Neural progenitor cell (in vitro differentiated cells): ENCODE measurements around the gene PITPNC1. TPM values are rescaled to one million over a fixed set of nuclear protein-coding genes. Genes with fewer than 3 reads are reported as not detected.

Experiments
- DNase-seq: peaks from one replicate; pipeline ENCODE4 v3.0.0-alpha.2; 2016; ENCODE audit warnings: low spot score
- H2AFZ ChIP-seq: fragments of 200-600 bp; sonication (generic); replicated peaks from 2 replicates; pipeline ENCODE4 v1.6.1; 2016; ENCODE audit warnings: antibody characterized with exemption
- H3F3A ChIP-seq: fragments of 200-600 bp; sonication (generic); 2 replicates; pipeline ENCODE4 v1.6.1; 2016; ENCODE audit warnings: antibody characterized with exemption, low read depth
- H3K27ac ChIP-seq: fragments of 200-600 bp; sonication (generic); 2 replicates; pipeline ENCODE4 v1.5.1; 2016; ENCODE audit warnings: mild to moderate bottlenecking
- H3K27me3 ChIP-seq: fragments of 200-600 bp; sonication (generic); 2 replicates; pipeline ENCODE4 v1.6.1; 2016; ENCODE audit warnings: mild to moderate bottlenecking, moderate library complexity
- H3K36me3 ChIP-seq: fragments of 200-600 bp; sonication (generic); 2 replicates; pipeline ENCODE4 v1.5.1; 2016
- H3K4me1 ChIP-seq: fragments of 200-600 bp; sonication (generic); 2 replicates; pipeline ENCODE4 v1.6.1; 2016; ENCODE audit warnings: mixed run types
- H3K4me2 ChIP-seq: fragments of 200-600 bp; sonication (generic); 2 replicates; pipeline ENCODE4 v1.6.1; 2016
- H3K4me3 ChIP-seq: fragments of 200-600 bp; sonication (generic); 2 replicates; pipeline ENCODE4 v1.5.1; 2016
- H3K79me2 ChIP-seq: fragments of 200-600 bp; sonication (generic); 2 replicates; pipeline ENCODE4 v1.6.1; 2016; ENCODE audit warnings: low read depth
- H3K9ac ChIP-seq: fragments of 200-600 bp; sonication (generic); 2 replicates; pipeline ENCODE4 v1.6.1; 2016
- H3K9me3 ChIP-seq: fragments of 200-600 bp; sonication (generic); 2 replicates; pipeline ENCODE4 v1.5.1; 2016; ENCODE audit warnings: low read depth
- H4K20me1 ChIP-seq: fragments of 200-600 bp; sonication (generic); 2 replicates; pipeline ENCODE4 v1.6.1; 2016; ENCODE audit warnings: low read depth
- H3K27ac Mint-ChIP-seq: 3 replicates; pipeline ENCODE4 v1.8.0; 2021; ENCODE audit warnings: mixed read lengths
- H3K27me3 Mint-ChIP-seq: 2 replicates; pipeline ENCODE4 v1.8.0; 2022; ENCODE audit warnings: low read depth, mild to moderate bottlenecking, inconsistent platforms, moderate library complexity, mixed read lengths; ENCODE audit not compliant: insufficient read depth
- H3K36me3 Mint-ChIP-seq: 3 replicates; pipeline ENCODE4 v1.8.0; 2021; ENCODE audit warnings: mixed read lengths
- H3K4me1 Mint-ChIP-seq: 3 replicates; pipeline ENCODE4 v1.8.0; 2021; ENCODE audit warnings: mixed read lengths
- H3K4me3 Mint-ChIP-seq: 3 replicates; pipeline ENCODE4 v1.8.0; 2021; ENCODE audit warnings: mild to moderate bottlenecking, moderate library complexity, mixed read lengths
- H3K9me3 Mint-ChIP-seq: 3 replicates; pipeline ENCODE4 v1.8.0; 2020; ENCODE audit warnings: mixed read lengths
- CTCF ChIP-seq: fragments of 200-600 bp; sonication (generic); IDR thresholded peaks from 2 replicates; pipeline ENCODE4 v1.5.1; 2017; ENCODE audit warnings: antibody characterized with exemption, mild to moderate bottlenecking
- EZH2 ChIP-seq: fragments of 200-600 bp; sonication (generic); IDR thresholded peaks from 2 replicates; pipeline ENCODE4 v1.6.1; 2017; ENCODE audit warnings: antibody characterized with exemption, mild to moderate bottlenecking, moderate library complexity
- EZH2phosphoT487 ChIP-seq: fragments of 200-600 bp; sonication (generic); IDR thresholded peaks from 2 replicates; pipeline ENCODE4 v1.6.1; 2017; ENCODE audit warnings: antibody characterized with exemption
- total RNA-seq: library from RNA; depleted of rRNA; stranded (reverse); fragments of >200 nt; gene quantifications from 2 replicates; pipeline ENCODE4 v1.2.3, GENCODE V29; 2015; ENCODE audit warnings: low replicate concordance

PITPNC1 gene
- total RNA-seq, 1 donor from 2014 or later = 8.1 TPM

- Mint-ChIP-seq H3K4me3 (no peak overlapping the region), H3K27me3 (peaks cover 6% of the 10 kb centered on the region), H3K27ac (no peak overlapping the region), H3K9me3 (peaks cover 17% of the 10 kb centered on the region), H3K4me1 (no peaks in the 10 kb centered on the region), H3K36me3 (peaks cover 8% of the 10 kb centered on the region)
- H3K4me1 ChIP-seq = no peaks in the 10 kb centered on the region
- H3K4me2 ChIP-seq = no peak overlapping the region
- no peak overlapping the region for H3K9ac ChIP-seq
- TF ChIP-seq EZH2phosphoT487 (no peak), EZH2 (no peak), CTCF (no peak)
- no peaks in the 10 kb centered on the region for H4K20me1 ChIP-seq
- H3K9me3 ChIP-seq = no peaks in the 10 kb centered on the region
- no peaks in the 10 kb centered on the region for H3K79me2 ChIP-seq
- H3F3A ChIP-seq = no peaks in the 10 kb centered on the region
- H2AFZ ChIP-seq = no peak overlapping the region
- H3K27ac ChIP-seq = no peak overlapping the region
- H3K4me3 ChIP-seq = no peak overlapping the region
- DNase-seq = no peak
- H3K27me3 ChIP-seq = no peaks in the 10 kb centered on the region
- H3K36me3 ChIP-seq = no peaks in the 10 kb centered on the region
Observed at GRCh38 chr17:67414559-67414958, 37.5 kb downstream of the PITPNC1 start.

GRCh38 chr17:67415291-67415690 is 38.2 kb downstream of the PITPNC1 start:
- Histone ChIP-seq H3F3A (no peaks in the 10 kb centered on the region), H3K4me1 (no peaks in the 10 kb centered on the region), H3K4me3 (no peak overlapping the region), H3K36me3 (no peaks in the 10 kb centered on the region), H3K27me3 (no peaks in the 10 kb centered on the region), H3K4me2 (no peak overlapping the region), H3K9ac (no peak overlapping the region), H4K20me1 (no peaks in the 10 kb centered on the region), H3K79me2 (no peaks in the 10 kb centered on the region), H3K27ac (no peak overlapping the region), H2AFZ (no peak overlapping the region), H3K9me3 (no peaks in the 10 kb centered on the region)
- no peak overlapping the region for H3K27ac Mint-ChIP-seq
- DNase-seq = no peak
- peaks cover 8% of the 10 kb centered on the region for H3K36me3 Mint-ChIP-seq
- TF ChIP-seq EZH2 (no peak), CTCF (no peak), EZH2phosphoT487 (no peak)
- H3K9me3 Mint-ChIP-seq = peaks cover 14% of the 10 kb centered on the region
- no peaks in the 10 kb centered on the region for H3K4me1 Mint-ChIP-seq
- H3K4me3 Mint-ChIP-seq = no peak overlapping the region
- H3K27me3 Mint-ChIP-seq = peaks cover 6% of the 10 kb centered on the region

- Histone ChIP-seq H3K27me3 (no peaks in the 10 kb centered on the region), H3K9me3 (no peaks in the 10 kb centered on the region), H3K27ac (no peak overlapping the region), H3K4me3 (no peak overlapping the region), H3K9ac (no peak overlapping the region), H3K4me2 (no peak overlapping the region), H3F3A (no peaks in the 10 kb centered on the region), H3K79me2 (no peaks in the 10 kb centered on the region), H3K36me3 (no peaks in the 10 kb centered on the region), H3K4me1 (no peaks in the 10 kb centered on the region), H2AFZ (no peak overlapping the region), H4K20me1 (no peaks in the 10 kb centered on the region)
- Mint-ChIP-seq H3K36me3 (peaks cover 8% of the 10 kb centered on the region), H3K27me3 (peaks cover 4% of the 10 kb centered on the region), H3K27ac (no peak overlapping the region), H3K9me3 (peaks cover 14% of the 10 kb centered on the region), H3K4me1 (no peaks in the 10 kb centered on the region), H3K4me3 (no peak overlapping the region)
- no peak for DNase-seq
- TF ChIP-seq EZH2 (no peak), EZH2phosphoT487 (no peak), CTCF (no peak)
Observed at GRCh38 chr17:67417507-67417906, 40.4 kb downstream of the PITPNC1 start.
